ENCODE measurements around the gene ARHGAP4. TPM values are rescaled to one million over a fixed set of nuclear protein-coding genes. Genes with fewer than 3 reads are reported as not detected.

ARHGAP4 gene
- total and polyA plus RNA-seq, 2 donors (not counting 1 experiment from before 2014, with no cell fraction given): 0.51 to 1.5 TPM

DNA sequence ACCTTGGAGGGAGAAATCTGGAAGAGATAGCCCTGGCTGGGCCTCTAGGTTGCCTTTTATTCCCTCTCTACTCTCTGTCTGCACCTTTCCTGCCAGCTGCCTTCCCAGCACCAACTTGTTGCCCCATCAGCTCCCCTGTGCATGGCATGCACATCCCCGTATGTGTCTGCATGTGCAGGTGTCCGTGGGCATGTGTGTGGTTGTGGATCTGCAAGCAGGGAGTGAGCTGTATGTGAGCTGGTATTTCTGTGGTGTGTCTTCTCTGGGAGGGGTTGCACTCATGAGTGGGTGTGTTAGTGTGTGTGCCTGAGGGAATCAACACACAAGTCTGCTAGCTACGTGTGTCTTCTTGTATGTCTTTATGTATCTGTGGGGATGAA lies 50.0 kb downstream of the ARHGAP4 start:
- no peak overlapping the region for H3K27ac ChIP-seq (ENCODE audit: insufficient read depth, low read length)
- H3K36me3 ChIP-seq (ENCODE audit: control insufficient read depth, insufficient read depth, low read length): no peaks in the 10 kb centered on the region
- no peaks in the 10 kb centered on the region for H4K20me1 ChIP-seq (ENCODE audit: control insufficient read depth, extremely low read depth, insufficient read depth, low read length)
- no peak overlapping the region for H3K4me2 ChIP-seq (ENCODE audit: extremely low read depth, insufficient read depth, low read length)
- no peak overlapping the region for H3K9ac ChIP-seq (ENCODE audit: insufficient read depth, low read length)
- no peak for DNase-seq (ENCODE audit: low read depth in 2 of 2)
- TF ChIP-seq EZH2 (IDR thresholded peaks at IDR 0.05; ENCODE audit: low read length, missing control alignments) (no peak), CTCF (conservative IDR thresholded peaks at IDR 0.05 in 1 of 2, IDR thresholded peaks at IDR 0.05 in 1 of 2; ENCODE audit: low read depth in 1 of 2, low read length in 2 of 2) (no peak)
- no peaks in the 10 kb centered on the region for H3K9me3 ChIP-seq (ENCODE audit: control insufficient read depth, insufficient read depth, low read depth, low read length)
- no peaks in the 10 kb centered on the region for H3K4me1 ChIP-seq (ENCODE audit: control insufficient read depth, extremely low read depth, insufficient read depth, low read length)
- no peaks in the 10 kb centered on the region for H3K79me2 ChIP-seq (ENCODE audit: control insufficient read depth, insufficient read depth, low read length)
- no peak overlapping the region for H2AFZ ChIP-seq (ENCODE audit: low read length)
- peaks cover under 1% of the 10 kb centered on the region for H3K27me3 ChIP-seq (ENCODE audit: control insufficient read depth, insufficient read depth, low read length)
- H3K4me3 ChIP-seq (replicated peaks in 1 of 4; ENCODE audit: control extremely low read depth in 1 of 4, insufficient read depth in 1 of 4, low read depth in 3 of 4, low read length in 4 of 4): no peak overlapping the region

GRCh38 chrX:153875391-153876111 lies 50.5 kb downstream of the ARHGAP4 start:
- no peaks in the 10 kb centered on the region for H3K9me3 ChIP-seq (ENCODE audit: control insufficient read depth, insufficient read depth, low read depth, low read length)
- no peaks in the 10 kb centered on the region for H3K36me3 ChIP-seq (ENCODE audit: control insufficient read depth, insufficient read depth, low read length)
- no peak overlapping the region for H3K4me3 ChIP-seq (replicated peaks in 1 of 4; ENCODE audit: control extremely low read depth in 1 of 4, insufficient read depth in 1 of 4, low read depth in 3 of 4, low read length in 4 of 4)
- no peak overlapping the region for H3K27ac ChIP-seq (ENCODE audit: insufficient read depth, low read length)
- no peak overlapping the region for H2AFZ ChIP-seq (ENCODE audit: low read length)
- no peak overlapping the region for H3K4me2 ChIP-seq (ENCODE audit: extremely low read depth, insufficient read depth, low read length)
- H3K79me2 ChIP-seq (ENCODE audit: control insufficient read depth, insufficient read depth, low read length): no peaks in the 10 kb centered on the region
- no peaks in the 10 kb centered on the region for H3K4me1 ChIP-seq (ENCODE audit: control insufficient read depth, extremely low read depth, insufficient read depth, low read length)
- TF ChIP-seq EZH2 (IDR thresholded peaks at IDR 0.05; ENCODE audit: low read length, missing control alignments) (no peak), CTCF (conservative IDR thresholded peaks at IDR 0.05 in 1 of 2, IDR thresholded peaks at IDR 0.05 in 1 of 2; ENCODE audit: low read depth in 1 of 2, low read length in 2 of 2) (no peak)
- no peaks in the 10 kb centered on the region for H4K20me1 ChIP-seq (ENCODE audit: control insufficient read depth, extremely low read depth, insufficient read depth, low read length)
- H3K27me3 ChIP-seq (ENCODE audit: control insufficient read depth, insufficient read depth, low read length): no peaks in the 10 kb centered on the region
- no peak overlapping the region for H3K9ac ChIP-seq (ENCODE audit: insufficient read depth, low read length)
- DNase-seq (ENCODE audit: low read depth in 2 of 2): peak; percentile 8 to 11

DNA sequence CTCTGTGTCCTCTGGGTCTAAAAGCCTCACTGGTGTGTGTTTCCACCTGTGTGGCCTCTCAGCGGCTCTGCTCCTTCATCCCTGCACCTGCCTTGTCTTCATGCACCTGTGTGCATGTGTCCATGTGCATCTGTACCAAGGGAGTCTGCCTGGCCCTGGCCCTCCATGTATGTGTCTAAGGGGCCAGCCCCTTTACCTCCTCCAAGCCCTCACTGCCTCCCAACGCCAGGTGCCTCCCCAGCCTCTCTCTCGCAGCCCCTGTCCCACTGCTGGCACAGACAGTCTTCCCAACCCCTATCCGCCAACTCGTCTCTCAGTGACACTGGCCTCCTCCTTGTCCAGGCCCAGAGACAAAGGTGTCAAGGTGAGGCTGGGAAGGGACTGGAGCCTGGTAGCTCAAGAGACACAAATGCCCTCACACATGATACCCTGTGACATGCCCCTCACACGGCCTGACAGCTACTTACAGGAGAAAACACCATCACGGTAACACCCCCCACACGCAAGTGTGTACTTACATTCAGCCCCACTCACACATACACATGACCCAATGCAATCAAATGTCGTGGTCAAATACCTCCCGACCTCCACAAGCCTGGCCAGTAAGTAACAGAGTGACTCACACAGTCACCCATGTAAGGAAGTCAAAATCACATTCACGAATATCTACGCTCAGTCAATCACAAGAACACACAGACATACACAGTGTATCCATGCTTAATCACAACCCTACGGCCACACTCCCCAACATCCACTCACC lies 51.5 kb downstream of the ARHGAP4 start:
- TF ChIP-seq CTCF (conservative IDR thresholded peaks at IDR 0.05 in 1 of 2, IDR thresholded peaks at IDR 0.05 in 1 of 2; ENCODE audit: low read depth in 1 of 2, low read length in 2 of 2): no peak
- TF ChIP-seq EZH2 (IDR thresholded peaks at IDR 0.05; ENCODE audit: low read length, missing control alignments): no peak
- no peak overlapping the region for H3K4me3 ChIP-seq (replicated peaks in 1 of 4; ENCODE audit: control extremely low read depth in 1 of 4, insufficient read depth in 1 of 4, low read depth in 3 of 4, low read length in 4 of 4)
- no peaks in the 10 kb centered on the region for H3K9me3 ChIP-seq (ENCODE audit: control insufficient read depth, insufficient read depth, low read depth, low read length)
- H2AFZ ChIP-seq (ENCODE audit: low read length): no peak overlapping the region
- H3K36me3 ChIP-seq (ENCODE audit: control insufficient read depth, insufficient read depth, low read length): no peaks in the 10 kb centered on the region
- H3K27ac ChIP-seq (ENCODE audit: insufficient read depth, low read length): no peak overlapping the region
- H4K20me1 ChIP-seq (ENCODE audit: control insufficient read depth, extremely low read depth, insufficient read depth, low read length): no peaks in the 10 kb centered on the region
- no peaks in the 10 kb centered on the region for H3K4me1 ChIP-seq (ENCODE audit: control insufficient read depth, extremely low read depth, insufficient read depth, low read length)
- peak in 1 of 2 donors; percentile 4 for DNase-seq (ENCODE audit: low read depth in 2 of 2)
- no peaks in the 10 kb centered on the region for H3K79me2 ChIP-seq (ENCODE audit: control insufficient read depth, insufficient read depth, low read length)
- no peaks in the 10 kb centered on the region for H3K27me3 ChIP-seq (ENCODE audit: control insufficient read depth, insufficient read depth, low read length)
- no peak overlapping the region for H3K9ac ChIP-seq (ENCODE audit: insufficient read depth, low read length)
- H3K4me2 ChIP-seq (ENCODE audit: extremely low read depth, insufficient read depth, low read length): no peak overlapping the region

All from fibroblast of lung (primary cell).